GM18861 (cell line): Measurements from ENCODE around the gene WDFY1.
A peak's percentile ranks its signal among the peaks of the same experiment; 100 is the strongest.

ENCODE experiments used
- ATAC-seq: cut with Tn5 transposase; IDR thresholded peaks from one replicate; pipeline ENCODE4 v1.9.1; 2021; ENCODE audit not compliant: unreplicated experiment

WDFY1 gene

GRCh38 chr2:223957092-223957851, 12.1 kb upstream of the WDFY1 start, which contains the start of gene MRPL44:
TSS of gene MRPL44 (plus strand) at chr2:223957463. CDS start at chr2:223957473, 10 bp downstream.
- ATAC-seq = peak; percentile 87

- peak; percentile 24 for ATAC-seq
Observed at GRCh38 chr2:223956300-223956699, 11.2 kb upstream of the WDFY1 start.

- ATAC-seq = no peak
Observed at GRCh38 chr2:223954401-223954800, 9.3 kb upstream of the WDFY1 start.

DNA sequence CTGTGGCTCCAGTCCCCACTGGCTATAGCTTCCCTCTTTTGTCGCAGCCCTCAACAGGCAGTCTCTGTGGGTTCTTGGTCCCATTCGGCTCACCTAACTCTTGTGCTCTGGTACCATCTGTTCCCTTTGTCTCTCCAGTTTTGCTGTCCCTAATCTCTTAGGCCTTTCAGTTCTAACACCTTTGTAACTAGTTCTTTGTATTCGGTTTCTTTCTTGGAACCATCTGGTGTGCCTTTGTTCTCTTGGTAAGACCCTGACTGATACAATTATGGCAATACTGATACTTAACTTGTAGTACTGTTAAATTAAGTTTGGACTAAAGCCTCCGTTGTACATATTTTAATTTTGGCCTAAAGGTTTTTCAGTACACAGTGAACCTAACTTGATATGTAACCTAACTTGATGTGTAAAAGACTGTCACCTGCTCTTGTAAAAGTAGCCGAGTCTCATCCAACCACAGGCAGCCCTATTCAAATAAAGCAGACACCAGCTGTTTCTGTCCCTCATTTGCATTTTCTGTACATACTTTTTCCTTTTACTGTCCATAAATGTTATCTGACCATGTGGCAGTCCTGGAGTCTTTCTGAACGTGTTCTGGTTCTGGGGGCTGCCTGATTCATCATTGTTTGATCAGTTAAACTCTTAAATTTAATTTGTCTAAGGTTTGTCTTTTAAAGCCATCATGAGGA, 7.3 kb upstream of the WDFY1 start:
- peak; percentile 43 for ATAC-seq

DNA sequence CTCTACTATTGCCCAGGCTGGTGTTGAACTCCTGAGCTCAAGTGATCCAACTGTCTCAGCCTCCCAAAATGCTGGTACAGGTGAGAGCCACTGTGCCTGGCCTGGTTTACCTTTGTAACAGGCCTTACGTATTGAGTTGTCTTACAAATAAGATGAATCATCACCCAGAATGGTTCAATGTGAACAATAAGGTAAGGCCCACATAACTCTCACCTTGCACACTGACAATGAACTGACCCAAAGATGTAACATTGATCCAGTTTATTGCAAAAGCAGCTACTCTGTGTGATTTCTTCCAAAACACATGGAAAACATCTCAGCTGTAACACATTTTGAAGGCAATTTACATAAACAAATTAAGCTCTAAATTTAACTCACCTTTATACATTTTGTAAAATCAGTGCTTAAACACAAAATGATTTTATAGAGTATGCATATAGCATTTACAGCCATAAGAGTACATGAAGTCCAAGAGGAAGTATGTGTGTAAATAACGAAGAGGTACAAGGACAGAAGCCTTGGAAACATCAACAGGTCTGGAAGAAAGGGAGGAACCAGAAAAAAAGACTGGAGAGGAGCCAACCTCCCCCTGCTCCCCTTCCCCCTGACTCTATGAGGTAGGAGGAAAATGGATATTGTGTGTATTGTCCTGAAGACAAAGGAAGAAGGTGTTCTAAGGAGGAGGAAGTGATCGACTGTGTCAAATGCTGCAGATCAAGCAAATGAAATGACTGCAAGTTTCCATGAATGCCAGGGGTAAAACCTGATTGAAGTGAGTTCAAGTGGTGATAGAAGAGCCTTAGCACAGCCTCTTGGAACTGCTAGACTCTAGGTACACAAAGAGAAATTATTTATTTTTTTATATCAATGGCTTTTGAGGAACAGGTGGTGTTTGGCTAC, 5.6 kb upstream of the WDFY1 start:
- no peak for ATAC-seq

DNA sequence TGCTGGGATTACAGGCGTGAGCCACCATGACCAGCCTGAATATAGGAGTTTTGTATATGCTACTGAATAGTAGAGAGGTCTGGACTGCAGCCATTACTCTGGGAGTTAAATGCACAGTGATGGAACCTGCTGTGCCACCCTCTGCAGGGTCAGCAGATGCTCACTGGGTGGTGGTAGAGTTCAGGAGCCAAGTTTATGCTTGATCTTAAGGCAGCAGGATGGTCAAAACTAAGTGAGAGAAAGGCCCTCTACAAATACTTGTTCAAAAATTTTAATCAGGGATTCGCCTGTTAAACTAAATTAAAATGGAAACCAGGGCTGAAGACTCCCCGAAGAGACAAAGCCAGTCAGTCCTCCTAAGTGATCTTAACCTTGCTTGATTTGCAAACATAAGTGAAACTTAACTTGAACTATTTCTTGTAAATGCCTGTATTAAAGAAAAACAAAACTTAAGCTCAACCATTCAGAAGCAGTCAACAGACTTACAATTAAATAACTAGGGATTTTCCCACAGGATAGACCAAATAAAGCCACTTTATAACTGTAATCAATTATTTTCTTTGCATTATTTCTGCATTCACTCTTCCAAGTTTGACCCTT, 4.2 kb upstream of the WDFY1 start:
- no peak for ATAC-seq

GRCh38 chr2:223947711-223948205, 2.6 kb upstream of the WDFY1 start:
- no peak for ATAC-seq

DNA sequence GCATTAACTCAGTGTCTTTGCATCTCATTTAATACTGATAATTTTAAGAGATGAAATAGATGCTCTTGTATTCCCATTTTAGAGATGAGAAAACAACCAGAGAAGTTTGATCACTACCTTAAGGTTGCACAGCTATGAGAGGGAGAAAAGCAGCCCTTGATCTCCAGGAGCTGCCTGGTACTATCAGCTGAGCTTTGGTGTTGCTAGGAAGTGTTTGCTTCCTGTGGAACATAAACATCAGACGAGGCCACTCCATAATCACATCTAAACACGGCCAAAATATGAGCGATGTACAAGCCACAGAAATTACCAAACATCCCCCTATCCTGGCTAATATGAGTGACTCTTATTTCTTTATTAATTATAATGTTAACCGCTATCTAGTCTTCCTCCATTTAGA, 620 bp upstream of the WDFY1 start:
- ATAC-seq = no peak

DNA sequence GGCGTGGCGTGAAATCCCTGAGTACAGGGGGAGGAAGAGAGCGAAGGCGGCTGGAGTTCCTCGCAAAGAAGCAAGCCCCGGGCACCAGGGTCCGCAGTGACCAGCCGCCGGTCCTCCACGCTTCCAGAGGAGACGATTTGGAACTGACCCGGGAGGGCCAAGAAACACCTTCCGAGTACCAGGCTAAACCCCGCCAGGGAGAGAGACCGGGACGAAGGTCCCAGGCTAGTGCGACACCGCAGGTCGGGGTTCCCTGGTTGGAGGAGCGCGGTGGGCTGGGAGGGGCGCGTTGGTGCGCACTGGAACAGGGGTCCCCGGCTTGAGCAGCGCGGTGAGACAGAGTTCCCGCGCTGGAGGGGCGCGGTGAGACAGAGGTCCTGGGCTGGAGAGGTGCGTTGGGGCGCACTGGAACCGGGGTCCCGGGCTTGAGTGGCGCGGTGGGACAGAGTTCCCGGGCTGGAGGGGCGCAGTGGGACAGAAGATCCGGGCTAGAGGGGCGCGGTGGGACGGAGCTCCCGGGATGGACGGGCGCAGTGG, 901 bp downstream of the WDFY1 start:
- ATAC-seq = no peak

DNA sequence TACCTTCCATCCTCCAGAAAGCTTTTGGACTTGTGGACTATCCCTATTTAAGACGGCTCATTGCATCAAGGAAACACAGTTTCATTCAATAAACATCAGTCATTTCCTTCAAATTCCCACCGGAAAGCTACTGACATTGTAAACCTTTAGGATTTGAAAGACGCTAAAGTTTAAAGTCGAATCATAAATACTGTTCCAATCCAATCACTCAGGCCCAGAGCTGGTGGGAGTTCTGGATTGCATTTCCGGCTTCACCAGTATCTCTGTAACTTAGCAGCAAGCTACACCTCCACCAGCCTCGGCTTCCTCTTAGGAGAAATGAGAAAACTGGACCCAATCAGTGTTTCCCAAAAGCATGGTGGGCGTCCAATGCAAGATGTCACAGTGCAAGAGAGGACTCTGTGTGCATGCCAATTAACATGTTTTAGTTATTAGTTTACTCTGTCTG, 1.6 kb downstream of the WDFY1 start:
- ATAC-seq = no peak

- no peak for ATAC-seq
Observed at GRCh38 chr2:223943135-223943534, 2.0 kb downstream of the WDFY1 start.

DNA sequence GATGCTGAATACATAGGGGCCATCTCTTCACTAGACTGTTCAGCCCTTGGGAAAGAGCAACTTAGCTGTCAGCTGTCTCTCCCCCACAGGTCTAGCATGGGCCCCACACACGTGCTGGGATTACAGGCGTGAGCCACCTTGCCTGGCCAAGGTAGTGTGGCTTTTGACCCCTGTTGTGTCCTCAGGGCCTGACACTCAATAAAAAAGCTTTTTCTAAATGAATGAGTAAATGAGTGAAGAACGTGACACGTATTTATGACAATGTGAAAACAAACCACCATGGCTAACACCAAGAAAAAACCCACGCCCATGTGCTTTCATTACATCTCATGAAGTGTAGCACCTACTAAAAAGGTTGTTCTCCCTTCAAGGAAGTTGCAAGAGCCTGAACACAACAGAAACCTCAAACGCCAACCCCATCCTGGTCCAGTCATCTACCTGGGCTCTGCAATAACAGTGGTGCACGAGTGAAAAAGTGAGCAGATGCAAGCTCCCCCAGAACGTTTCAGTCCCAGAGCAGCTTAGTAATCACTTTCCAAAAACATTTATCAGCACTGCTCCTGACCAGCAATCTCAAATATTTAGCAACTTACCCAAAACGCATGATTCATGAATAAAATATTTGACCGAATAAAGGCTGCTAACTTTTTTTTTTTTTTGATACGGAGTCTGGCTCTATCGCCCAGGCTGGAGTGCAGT, 3.4 kb downstream of the WDFY1 start:
- ATAC-seq = peak; percentile 39

DNA sequence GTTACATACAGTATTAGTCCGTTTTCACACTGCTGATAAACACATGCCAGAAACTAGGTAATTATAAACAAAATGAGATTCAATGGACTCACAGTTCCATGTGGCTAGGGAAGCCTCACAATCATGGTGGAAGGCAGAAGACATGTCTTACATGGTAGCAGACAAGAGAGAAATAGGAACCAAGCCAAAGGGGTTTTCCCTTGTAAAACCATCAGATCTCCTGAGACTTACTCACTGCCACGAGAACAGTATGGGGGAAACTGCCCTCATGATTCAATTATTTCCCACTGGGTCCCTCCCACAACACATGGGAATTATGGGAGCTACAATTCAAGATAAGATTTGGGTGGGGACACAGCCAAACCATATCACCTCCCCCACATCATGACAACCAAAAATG, 5.7 kb downstream of the WDFY1 start:
- ATAC-seq = peak; percentile 37

DNA sequence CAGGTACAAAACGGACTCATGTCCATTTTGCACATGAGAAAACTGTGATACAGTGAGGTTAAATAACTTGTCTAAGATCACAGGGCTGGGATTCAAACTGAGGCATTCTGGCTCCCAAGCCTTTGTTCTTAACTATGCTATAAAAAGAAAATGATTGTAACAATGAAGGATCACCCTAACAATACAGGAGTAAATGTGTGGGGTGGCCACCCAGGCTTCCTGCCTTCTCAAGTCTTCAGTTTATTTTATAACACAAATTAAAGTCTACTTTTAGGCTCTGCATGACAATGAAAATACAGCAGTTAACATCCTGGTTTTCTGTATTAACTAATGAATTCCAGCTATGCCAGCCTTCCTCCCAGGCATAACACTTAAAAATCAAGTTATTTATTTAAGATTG, 7.6 kb downstream of the WDFY1 start:
- no peak for ATAC-seq

DNA sequence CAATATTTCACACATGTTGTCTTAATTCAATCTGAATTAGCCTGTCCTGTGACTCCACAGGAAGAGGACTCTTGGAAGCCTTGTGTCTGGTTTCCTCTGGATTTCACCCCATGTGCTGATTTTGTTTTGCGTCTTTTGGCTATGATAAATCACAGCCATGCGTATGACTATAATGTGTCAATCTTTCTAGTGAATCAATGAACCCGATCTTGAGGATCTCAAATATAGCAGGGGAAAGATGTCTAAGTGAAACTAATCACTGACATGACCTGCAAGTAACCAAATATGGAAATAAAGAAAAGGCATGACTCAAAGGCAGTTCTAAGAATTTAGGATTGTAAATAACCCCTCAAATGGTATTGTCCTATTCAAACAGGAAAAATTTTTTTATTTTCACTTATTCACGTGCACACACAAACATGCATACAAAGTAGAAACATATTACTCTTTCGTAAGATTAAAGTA, 8.2 kb downstream of the WDFY1 start:
- ATAC-seq = no peak

- no peak for ATAC-seq
Observed at GRCh38 chr2:223935459-223936125, 9.5 kb downstream of the WDFY1 start.

- ATAC-seq = no peak
Observed at GRCh38 chr2:223934870-223935269, 10.3 kb downstream of the WDFY1 start.

DNA sequence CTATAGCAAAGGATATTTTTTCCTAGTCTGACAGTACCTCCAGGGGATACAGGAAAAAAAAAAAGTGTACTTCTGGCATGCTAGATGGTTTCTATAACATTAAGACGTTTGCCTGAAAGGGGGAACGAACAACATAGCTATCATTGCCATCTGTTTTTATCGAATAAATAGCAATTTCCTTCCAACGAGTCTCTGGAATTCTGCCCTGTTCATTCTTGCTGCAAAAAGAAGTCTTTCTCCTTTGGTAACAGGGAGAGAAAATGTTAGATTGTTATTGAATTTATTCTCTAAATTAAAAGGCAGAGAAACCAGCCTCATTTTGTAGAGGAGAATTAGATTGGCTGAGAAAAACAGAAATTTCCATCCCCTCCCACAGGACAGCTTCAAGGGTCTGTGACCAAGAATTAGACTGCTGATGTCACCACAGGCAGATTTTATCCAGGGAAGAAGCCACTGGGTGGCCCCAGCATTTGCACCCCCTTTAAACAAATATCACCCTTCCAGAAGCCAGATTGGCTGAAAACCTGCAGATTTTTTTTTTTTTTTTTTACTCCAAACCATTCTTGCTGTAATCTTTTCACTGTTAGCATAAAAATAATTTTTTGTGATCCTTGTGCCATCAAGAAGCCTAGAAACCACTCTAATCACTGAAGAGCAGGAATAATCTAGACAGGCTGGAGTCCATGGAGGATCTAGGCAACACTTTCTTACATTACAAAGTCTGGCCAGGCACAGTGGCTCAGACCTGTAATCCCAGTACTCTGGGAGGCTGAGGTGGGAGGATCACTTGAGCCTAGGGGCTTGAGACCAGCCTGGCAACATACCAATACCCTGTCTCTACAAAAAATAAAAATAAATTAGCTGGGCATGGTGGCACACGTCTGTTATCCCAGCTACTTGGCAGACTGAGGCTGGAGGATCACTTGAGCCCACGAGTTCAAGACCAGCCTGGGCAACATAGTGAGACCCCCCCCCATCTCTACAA, 12.0 kb downstream of the WDFY1 start:
- no peak for ATAC-seq
